Upper lobe of left lung (tissue), 6 donors: ENCODE data around the gene ALCAM. TPM values are rescaled to one million over a fixed set of nuclear protein-coding genes. Genes with fewer than 3 reads are reported as not detected.

Experiments
- ATAC-seq, 2 donors: fragments of 200-7000 bp; cut with Tn5 transposase; one replicate each; pipeline ENCODE4 v1.9.1; 2022; ENCODE audit warnings: mild to moderate bottlenecking in 2 of 2, moderate library complexity in 2 of 2; ENCODE audit not compliant: low FRiP score in 2 of 2
- DNase-seq, 2 donors: peaks; one replicate each; pipeline ENCODE4 v3.0.0-alpha.2; 2019 to 2020
- H3K27ac ChIP-seq, 4 donors: fragments of 200-600 bp; sonication (generic); one replicate each; pipeline ENCODE4 v1.5.1; 2016 to 2019
- H3K27me3 ChIP-seq, 4 donors: fragments of 200-600 bp; sonication (generic); one replicate each; pipeline ENCODE4 v1.5.1; 2017 to 2019
- H3K36me3 ChIP-seq, 4 donors: fragments of 200-600 bp; sonication (generic); one replicate each; pipeline ENCODE4 v1.5.1; 2016 to 2019
- H3K4me1 ChIP-seq, 4 donors: fragments of 200-600 bp; sonication (generic); one replicate each; pipeline ENCODE4 v1.5.1; 2018 to 2019
- H3K4me3 ChIP-seq, 4 donors: fragments of 200-600 bp; sonication (generic); one replicate each; pipeline ENCODE4 v1.5.1; 2017 to 2019; ENCODE audit warnings: mild to moderate bottlenecking in 2 of 4, moderate library complexity in 1 of 4
- H3K9me3 ChIP-seq, 4 donors: fragments of 200-600 bp; sonication (generic); one replicate each; pipeline ENCODE4 v1.5.1; 2018 to 2019
- CTCF ChIP-seq, 6 experiments: fragments of 450-650 bp in 4 of 6; fragments of 200-600 bp in 2 of 6; sonication (generic) in 2 of 6; IDR thresholded peaks; one replicate each; pipeline ENCODE4 v1.5.1; 2016 to 2019; ENCODE audit warnings: antibody characterized with exemption in 6 of 6
- EP300 ChIP-seq, 4 donors: sonication (generic); formaldehyde crosslinking; IDR thresholded peaks; one replicate each; pipeline ENCODE4 v1.5.1; 2017; ENCODE audit warnings: antibody characterized with exemption in 4 of 4, control low read depth in 2 of 4
- POLR2A ChIP-seq, 4 donors: fragments of 450-650 bp; IDR thresholded peaks; one replicate each; pipeline ENCODE4 v1.5.1; 2016 to 2017; ENCODE audit warnings: antibody characterized with exemption in 4 of 4, mild to moderate bottlenecking in 2 of 4
- POLR2AphosphoS5 ChIP-seq, 2 donors: sonication (generic); formaldehyde crosslinking; IDR thresholded peaks; one replicate each; pipeline ENCODE4 v1.5.1; 2017; ENCODE audit warnings: antibody characterized with exemption in 2 of 2
- WGBS, 2 donors: methylation state at CpG; one replicate each; pipeline ENCODE4 v1.1.5; 2017 to 2018; 5-methylcytosine and 5-hydroxymethylcytosine counted together
- total RNA-seq, 6 donors: library from RNA; depleted of rRNA in 4 of 6; stranded (reverse); fragments of >200 nt in 4 of 6; gene quantifications; one replicate each; pipeline versions ENCODE4 v1.1.0 to v1.2.1, GENCODE V29; 2016 to 2021
- donor health status: DM: no; HTN: no; CAD: no; lungs with moderate emphysema.
- donor health status: DM: no; HTN: yes; CAD: no; lungs with severe emphysema.

Gene ALCAM
- total RNA-seq, 6 donors from 2014 or later, result 129 to 390 (median 186) TPM

- Histone ChIP-seq H3K4me3 (no peak overlapping the region), H3K9me3 (no peaks in the 10 kb centered on the region), H3K27ac (no peak overlapping the region), H3K27me3 (no peaks in the 10 kb centered on the region), H3K4me1 (peaks cover 0 to 4% (median 0%) of the 10 kb centered on the region in 4 donors), H3K36me3 (no peaks in the 10 kb centered on the region)
- TF ChIP-seq POLR2AphosphoS5 (IDR thresholded peaks at IDR 0.05) (no peak), CTCF (IDR thresholded peaks at IDR 0.05) (no peak), EP300 (IDR thresholded peaks at IDR 0.05) (no peak), POLR2A (IDR thresholded peaks at IDR 0.05) (no peak)
- WGBS, 2 donors, result 61 to 66% methylated on average over 2 of the region's 2 CpGs
- DNase-seq (no peak), ATAC-seq (no peak)
These were observed 135.6 kb downstream of the ALCAM start for GRCh38 chr3:105502333-105502732.

- Histone ChIP-seq H3K4me1 (peaks cover 0 to 4% (median 0%) of the 10 kb centered on the region in 4 donors), H3K36me3 (no peaks in the 10 kb centered on the region), H3K27ac (no peak overlapping the region), H3K9me3 (no peaks in the 10 kb centered on the region), H3K4me3 (no peak overlapping the region), H3K27me3 (no peaks in the 10 kb centered on the region)
- no peak for TF ChIP-seq POLR2AphosphoS5 (IDR thresholded peaks at IDR 0.05)
- no peak for TF ChIP-seq POLR2A (IDR thresholded peaks at IDR 0.05)
- TF ChIP-seq EP300 (IDR thresholded peaks at IDR 0.05), result no peak
- TF ChIP-seq CTCF (IDR thresholded peaks at IDR 0.05), result no peak
- DNase-seq (no peak), ATAC-seq (no peak)
- WGBS, 2 donors, result 62 to 64% methylated on average over 3 of the region's 3 CpGs
These were observed 136.5 kb downstream of the ALCAM start for GRCh38 chr3:105503191-105503593.

- Histone ChIP-seq H3K27me3 (no peaks in the 10 kb centered on the region), H3K4me1 (peaks cover 0 to 4% (median 0%) of the 10 kb centered on the region in 4 donors), H3K9me3 (no peaks in the 10 kb centered on the region), H3K36me3 (no peaks in the 10 kb centered on the region), H3K27ac (no peak overlapping the region), H3K4me3 (no peak overlapping the region)
- DNase-seq (no peak), ATAC-seq (no peak)
- TF ChIP-seq EP300 (IDR thresholded peaks at IDR 0.05) (no peak), POLR2AphosphoS5 (IDR thresholded peaks at IDR 0.05) (no peak), POLR2A (IDR thresholded peaks at IDR 0.05) (no peak), CTCF (IDR thresholded peaks at IDR 0.05) (no peak)
- 81 to 82% methylated on average over 13 of the region's 13 CpGs for WGBS, 2 donors
These were observed 137.8 kb downstream of the ALCAM start for GRCh38 chr3:105504440-105504951.

- DNase-seq (peak in 1 of 2 donors; percentile 32), ATAC-seq (peak in 1 of 2 donors; percentile 48)
- no peak overlapping the region for H3K27ac ChIP-seq
- WGBS, 2 donors, result 65 to 66% methylated on average over 5 of the region's 5 CpGs
- H3K4me3 ChIP-seq, result no peak overlapping the region
- TF ChIP-seq POLR2AphosphoS5 (IDR thresholded peaks at IDR 0.05) (no peak), POLR2A (IDR thresholded peaks at IDR 0.05) (no peak), CTCF (IDR thresholded peaks at IDR 0.05) (no peak), EP300 (IDR thresholded peaks at IDR 0.05) (no peak)
- peaks cover 0 to 4% (median 0%) of the 10 kb centered on the region in 4 donors for H3K4me1 ChIP-seq
- no peaks in the 10 kb centered on the region for H3K36me3 ChIP-seq
- H3K9me3 ChIP-seq, result no peaks in the 10 kb centered on the region
- H3K27me3 ChIP-seq, result no peaks in the 10 kb centered on the region
These were observed 138.5 kb downstream of the ALCAM start for GRCh38 chr3:105505170-105505569.

GRCh38 chr3:105511031-105511430, 144.3 kb downstream of the ALCAM start:
- H3K4me3 ChIP-seq, result no peak overlapping the region
- TF ChIP-seq POLR2AphosphoS5 (IDR thresholded peaks at IDR 0.05) (no peak), CTCF (IDR thresholded peaks at IDR 0.05) (no peak), POLR2A (IDR thresholded peaks at IDR 0.05) (no peak), EP300 (IDR thresholded peaks at IDR 0.05) (no peak)
- no peak for DNase-seq

More at GRCh38 chr3:105511031-105511430, 144.3 kb downstream of the ALCAM start:
- no peak for ATAC-seq
- Histone ChIP-seq H3K9me3 (no peaks in the 10 kb centered on the region), H3K36me3 (no peaks in the 10 kb centered on the region), H3K27ac (no peak overlapping the region), H3K27me3 (no peaks in the 10 kb centered on the region), H3K4me1 (no peaks in the 10 kb centered on the region)
